Natural killer cell (primary cell): ENCODE measurements around the gene NEURL1B. TPM values are rescaled to one million over a fixed set of nuclear protein-coding genes. Genes with fewer than 3 reads are reported as not detected.

Source experiments
- ATAC-seq, 3 donors: fragments of 150-1000 bp in 2 of 3; fragments of 200-7000 bp in 1 of 3; cut with Tn5 transposase; 1 replicate in 1 of 3; 2 replicates in 2 of 3; pipeline ENCODE4 v1.10.0; 2021; ENCODE audit warnings: mild to moderate bottlenecking in 2 of 3, moderate library complexity in 2 of 3
- DNase-seq, 2 donors: peaks; one replicate each; pipeline versions ENCODE4 v3.0.0 to v3.0.0-alpha.2; 2013 to 2021; ENCODE audit warnings: mixed read lengths in 1 of 2
- H3K27ac ChIP-seq: one replicate; pipeline ENCODE4 v1.5.1; 2013; ENCODE audit warnings: mild to moderate bottlenecking, low read length
- H3K27me3 ChIP-seq: one replicate; pipeline ENCODE4 v1.6.1; 2013; ENCODE audit warnings: low read length; ENCODE audit not compliant: control insufficient read depth, insufficient read depth
- H3K36me3 ChIP-seq: one replicate; pipeline ENCODE4 v1.6.1; 2013; ENCODE audit warnings: low read length; ENCODE audit not compliant: control insufficient read depth, insufficient read depth
- H3K4me1 ChIP-seq: one replicate; pipeline ENCODE4 v1.6.1; 2013; ENCODE audit warnings: low read length; ENCODE audit not compliant: control insufficient read depth, insufficient read depth
- H3K4me3 ChIP-seq: one replicate; pipeline ENCODE4 v1.5.1; 2013; ENCODE audit warnings: low read length
- H3K9me3 ChIP-seq: one replicate; pipeline ENCODE4 v1.6.1; 2013; ENCODE audit warnings: low read length; ENCODE audit not compliant: control insufficient read depth, insufficient read depth
- H3K27ac Mint-ChIP-seq, 2 donors: one replicate each; pipeline ENCODE4 v1.8.0; 2022; ENCODE audit warnings: mild to moderate bottlenecking in 2 of 2, mixed read lengths in 2 of 2, moderate library complexity in 1 of 2
- H3K27me3 Mint-ChIP-seq, 2 donors: one replicate each; pipeline ENCODE4 v1.8.0; 2022; ENCODE audit warnings: low read depth in 2 of 2, mixed read lengths in 2 of 2
- H3K36me3 Mint-ChIP-seq: one replicate; pipeline ENCODE4 v1.8.0; 2022; ENCODE audit warnings: mixed read lengths
- H3K4me1 Mint-ChIP-seq, 2 donors: one replicate each; pipeline ENCODE4 v1.8.0; 2022; ENCODE audit warnings: mixed read lengths in 2 of 2
- H3K4me3 Mint-ChIP-seq: one replicate; pipeline ENCODE4 v1.8.0; 2022; ENCODE audit warnings: mild to moderate bottlenecking, moderate library complexity, mixed read lengths
- H3K9me3 Mint-ChIP-seq, 2 donors: one replicate each; pipeline ENCODE4 v1.8.0; 2022; ENCODE audit warnings: mixed read lengths in 2 of 2
- WGBS: methylation state at CpG from one replicate; pipeline ENCODE4 v1.1.7; 2013; ENCODE audit warnings: missing lambda C conversion rate; ENCODE audit not compliant: insufficient coverage; 5-methylcytosine and 5-hydroxymethylcytosine counted together
- intact Hi-C: fragments of 100-400 bp; cut with micrococcal nuclease; formaldehyde crosslinking; loops from one replicate; pipeline ENCODE4 v1.14.2; 2022
- total RNA-seq, 4 donors: library from RNA; stranded (reverse); fragments of 120-200 nt in 1 of 4; gene quantifications; one replicate each; pipeline versions ENCODE4 v1.2.3 to v1.2.4, GENCODE V29; 2013 to 2022
- TF ChIP-seq, protein P1 (sequence below): fragments of 200-600 bp; IDR thresholded peaks from one replicate; pipeline ENCODE4 v1.8.0; 2022; ENCODE audit warnings: antibody characterized with exemption

Gene NEURL1B
- total RNA-seq, 3 donors from 2014 or later (not counting 1 experiment from before 2014, with no cell fraction given): 0.28 to 0.54 (median 0.45) TPM

- H3K4me3 ChIP-seq: no peak overlapping the region
- DNase-seq (no peak), ATAC-seq (no peak)
- TF ChIP-seq, protein P1, sequence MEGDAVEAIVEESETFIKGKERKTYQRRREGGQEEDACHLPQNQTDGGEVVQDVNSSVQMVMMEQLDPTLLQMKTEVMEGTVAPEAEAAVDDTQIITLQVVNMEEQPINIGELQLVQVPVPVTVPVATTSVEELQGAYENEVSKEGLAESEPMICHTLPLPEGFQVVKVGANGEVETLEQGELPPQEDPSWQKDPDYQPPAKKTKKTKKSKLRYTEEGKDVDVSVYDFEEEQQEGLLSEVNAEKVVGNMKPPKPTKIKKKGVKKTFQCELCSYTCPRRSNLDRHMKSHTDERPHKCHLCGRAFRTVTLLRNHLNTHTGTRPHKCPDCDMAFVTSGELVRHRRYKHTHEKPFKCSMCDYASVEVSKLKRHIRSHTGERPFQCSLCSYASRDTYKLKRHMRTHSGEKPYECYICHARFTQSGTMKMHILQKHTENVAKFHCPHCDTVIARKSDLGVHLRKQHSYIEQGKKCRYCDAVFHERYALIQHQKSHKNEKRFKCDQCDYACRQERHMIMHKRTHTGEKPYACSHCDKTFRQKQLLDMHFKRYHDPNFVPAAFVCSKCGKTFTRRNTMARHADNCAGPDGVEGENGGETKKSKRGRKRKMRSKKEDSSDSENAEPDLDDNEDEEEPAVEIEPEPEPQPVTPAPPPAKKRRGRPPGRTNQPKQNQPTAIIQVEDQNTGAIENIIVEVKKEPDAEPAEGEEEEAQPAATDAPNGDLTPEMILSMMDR: no peak
- Mint-ChIP-seq H3K27ac (no peak overlapping the region), H3K4me1 (no peaks in the 10 kb centered on the region), H3K27me3 (peaks cover 0 to 3% of the 10 kb centered on the region in 2 donors), H3K4me3 (no peak overlapping the region), H3K9me3 (no peaks in the 10 kb centered on the region), H3K36me3 (no peaks in the 10 kb centered on the region)
- WGBS: 88% methylated on average over 12 of the region's 12 CpGs
- intact Hi-C loops: no loop called here
- no peaks in the 10 kb centered on the region for H3K27me3 ChIP-seq
- H3K36me3 ChIP-seq: no peaks in the 10 kb centered on the region
- no peaks in the 10 kb centered on the region for H3K9me3 ChIP-seq
- H3K27ac ChIP-seq: no peak overlapping the region
- no peaks in the 10 kb centered on the region for H3K4me1 ChIP-seq
Observed at GRCh38 chr5:172635038-172635437, 6.0 kb upstream of the NEURL1B start.

DNA sequence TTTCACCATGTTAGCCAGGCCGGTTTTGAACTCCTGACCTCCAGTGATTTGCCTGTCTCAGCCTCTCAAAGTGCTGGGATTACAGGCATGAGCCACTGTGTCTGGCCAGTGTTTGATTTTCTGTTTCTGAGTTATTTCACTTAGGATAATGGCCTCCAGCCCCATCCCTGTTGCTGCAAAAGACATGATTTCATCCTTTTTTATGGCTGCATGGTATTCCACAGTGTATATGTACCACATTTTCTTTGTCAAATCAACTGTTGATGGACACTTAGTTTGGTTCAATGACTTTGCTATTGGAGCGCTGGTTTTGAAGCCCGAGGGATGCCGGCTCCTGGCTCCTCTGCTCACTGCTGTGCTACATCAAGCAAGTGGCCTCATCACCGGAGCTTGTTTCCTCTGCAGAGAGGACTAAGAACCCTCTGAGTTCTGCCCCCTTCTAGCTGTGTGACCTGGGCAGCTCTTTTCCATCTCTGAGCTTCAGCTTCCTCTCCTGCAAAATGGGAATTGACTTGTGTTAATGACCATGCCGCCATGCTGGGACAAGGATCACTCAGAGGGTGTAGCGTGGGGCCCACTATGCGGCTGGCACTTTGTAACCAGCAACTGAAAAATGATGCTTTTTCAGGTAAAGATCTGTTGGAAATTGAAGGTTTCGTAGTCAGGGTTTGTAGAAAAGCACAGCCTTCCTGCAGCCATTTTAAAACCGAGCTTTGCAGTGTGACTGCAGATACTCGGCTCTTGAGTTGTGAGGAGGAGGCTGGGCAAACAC lies 4.6 kb upstream of the NEURL1B start:
- Mint-ChIP-seq H3K4me3 (no peak overlapping the region), H3K36me3 (no peaks in the 10 kb centered on the region), H3K27me3 (peaks cover 0 to 8% of the 10 kb centered on the region in 2 donors), H3K27ac (no peak overlapping the region), H3K9me3 (no peaks in the 10 kb centered on the region), H3K4me1 (peaks cover 7% of the 10 kb centered on the region in 2 donors)
- 93% methylated on average over 11 of the region's 11 CpGs for WGBS
- H3K27me3 ChIP-seq: peaks cover 5% of the 10 kb centered on the region
- intact Hi-C loops: no loop called here
- H3K36me3 ChIP-seq: no peaks in the 10 kb centered on the region
- no peak for ATAC-seq
- peaks cover 10% of the 10 kb centered on the region for H3K4me1 ChIP-seq
- TF ChIP-seq, protein P1: no peak
- H3K4me3 ChIP-seq: no peak overlapping the region
- no peak for DNase-seq
- no peak overlapping the region for H3K27ac ChIP-seq
- H3K9me3 ChIP-seq: no peaks in the 10 kb centered on the region

- intact Hi-C loops: no loop called here
- no peaks in the 10 kb centered on the region for H3K36me3 Mint-ChIP-seq
- H3K9me3 Mint-ChIP-seq: no peaks in the 10 kb centered on the region
- no peaks in the 10 kb centered on the region for H3K9me3 ChIP-seq
- H3K4me3 ChIP-seq: no peak overlapping the region
- ATAC-seq (peak; percentile 58 to 70 (median 61)), DNase-seq (no peak)
- WGBS: 79% methylated on average over 10 of the region's 10 CpGs
- no peak overlapping the region for H3K27ac Mint-ChIP-seq
- TF ChIP-seq, protein P1: no peak
- no peak overlapping the region for H3K27ac ChIP-seq
- H3K27me3 Mint-ChIP-seq: peaks cover 0 to 10% of the 10 kb centered on the region in 2 donors
- peaks cover 7 to 10% of the 10 kb centered on the region in 2 donors for H3K4me1 Mint-ChIP-seq
- no peaks in the 10 kb centered on the region for H3K36me3 ChIP-seq
- peaks cover 5% of the 10 kb centered on the region for H3K27me3 ChIP-seq
- H3K4me3 Mint-ChIP-seq: no peak overlapping the region
- peaks cover 16% of the 10 kb centered on the region for H3K4me1 ChIP-seq
Observed at GRCh38 chr5:172637110-172637580, 3.9 kb upstream of the NEURL1B start.
